Measurements from ENCODE around the gene MYB.

MYB gene

DNA sequence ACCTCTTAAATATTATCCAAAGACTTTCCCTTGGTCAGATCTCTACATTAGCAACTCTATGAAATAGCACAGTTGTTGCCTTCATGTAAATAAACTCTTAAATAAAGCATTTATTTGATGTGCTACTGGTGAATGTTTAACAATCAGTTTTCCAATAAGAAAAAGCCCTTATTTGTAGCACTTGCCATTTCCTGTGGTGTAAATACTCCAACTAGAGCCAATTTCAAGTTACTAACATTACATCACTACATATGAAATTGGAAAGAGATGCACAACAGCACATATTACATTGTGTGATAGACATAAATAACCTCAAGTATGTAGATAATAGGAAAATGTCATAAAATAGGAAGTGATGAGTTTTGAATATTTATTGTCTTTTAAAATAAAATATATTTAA lies 5.0 kb upstream of the MYB start:
- no peak for DNase-seq (ENCODE audit: low read depth)
- TF ChIP-seq, protein P1, sequence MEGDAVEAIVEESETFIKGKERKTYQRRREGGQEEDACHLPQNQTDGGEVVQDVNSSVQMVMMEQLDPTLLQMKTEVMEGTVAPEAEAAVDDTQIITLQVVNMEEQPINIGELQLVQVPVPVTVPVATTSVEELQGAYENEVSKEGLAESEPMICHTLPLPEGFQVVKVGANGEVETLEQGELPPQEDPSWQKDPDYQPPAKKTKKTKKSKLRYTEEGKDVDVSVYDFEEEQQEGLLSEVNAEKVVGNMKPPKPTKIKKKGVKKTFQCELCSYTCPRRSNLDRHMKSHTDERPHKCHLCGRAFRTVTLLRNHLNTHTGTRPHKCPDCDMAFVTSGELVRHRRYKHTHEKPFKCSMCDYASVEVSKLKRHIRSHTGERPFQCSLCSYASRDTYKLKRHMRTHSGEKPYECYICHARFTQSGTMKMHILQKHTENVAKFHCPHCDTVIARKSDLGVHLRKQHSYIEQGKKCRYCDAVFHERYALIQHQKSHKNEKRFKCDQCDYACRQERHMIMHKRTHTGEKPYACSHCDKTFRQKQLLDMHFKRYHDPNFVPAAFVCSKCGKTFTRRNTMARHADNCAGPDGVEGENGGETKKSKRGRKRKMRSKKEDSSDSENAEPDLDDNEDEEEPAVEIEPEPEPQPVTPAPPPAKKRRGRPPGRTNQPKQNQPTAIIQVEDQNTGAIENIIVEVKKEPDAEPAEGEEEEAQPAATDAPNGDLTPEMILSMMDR (IDR thresholded peaks at IDR 0.05; ENCODE audit: insufficient read depth, low read depth, low read length, missing control alignments): no peak
- H3K4me3 ChIP-seq (ENCODE audit: low read depth, low read length): no peak overlapping the region

DNA sequence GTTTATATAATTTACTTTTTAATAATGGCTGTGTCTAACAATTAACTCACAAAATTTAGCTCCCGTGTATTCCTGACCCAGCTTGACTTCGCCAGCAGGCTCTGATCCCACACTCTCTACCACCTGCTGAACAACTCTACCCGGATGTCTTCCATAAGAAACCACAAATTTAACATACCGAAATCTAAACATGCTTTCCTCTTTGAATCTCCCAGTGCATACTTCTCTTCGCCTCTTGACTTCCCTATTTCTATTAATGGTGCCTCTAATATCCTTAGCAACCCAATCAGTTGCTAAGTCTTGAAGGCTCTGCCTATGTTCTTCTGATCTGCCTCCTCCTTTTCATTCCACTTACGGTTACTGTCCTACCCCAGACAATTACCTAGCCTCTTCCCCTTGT lies 4.6 kb upstream of the MYB start:
- TF ChIP-seq, protein P1 (IDR thresholded peaks at IDR 0.05; ENCODE audit: insufficient read depth, low read depth, low read length, missing control alignments): no peak
- no peak for DNase-seq (ENCODE audit: low read depth)
- no peak overlapping the region for H3K4me3 ChIP-seq (ENCODE audit: low read depth, low read length)

GRCh38 chr6:135179372-135179771 lies 1.7 kb upstream of the MYB start:
- no peak for DNase-seq (ENCODE audit: low read depth)
- TF ChIP-seq, protein P1 (IDR thresholded peaks at IDR 0.05; ENCODE audit: insufficient read depth, low read depth, low read length, missing control alignments): no peak
- no peak overlapping the region for H3K4me3 ChIP-seq (ENCODE audit: low read depth, low read length)

- peak; percentile 63 for DNase-seq (ENCODE audit: low read depth)
- TF ChIP-seq, protein P1 (IDR thresholded peaks at IDR 0.05; ENCODE audit: insufficient read depth, low read depth, low read length, missing control alignments): no peak
- H3K4me3 ChIP-seq (ENCODE audit: low read depth, low read length): peak overlapping the region; percentile 79
Observed at GRCh38 chr6:135179920-135180541, 1.1 kb upstream of the MYB start.

GRCh38 chr6:135181333-135182070 lies 394 bp downstream of the MYB start:
- peak overlapping the region; percentile 93 for H3K4me3 ChIP-seq (ENCODE audit: low read depth, low read length)
- peak; percentile 29 for DNase-seq (ENCODE audit: low read depth)
- TF ChIP-seq, protein P1 (IDR thresholded peaks at IDR 0.05; ENCODE audit: insufficient read depth, low read depth, low read length, missing control alignments): no peak

DNA sequence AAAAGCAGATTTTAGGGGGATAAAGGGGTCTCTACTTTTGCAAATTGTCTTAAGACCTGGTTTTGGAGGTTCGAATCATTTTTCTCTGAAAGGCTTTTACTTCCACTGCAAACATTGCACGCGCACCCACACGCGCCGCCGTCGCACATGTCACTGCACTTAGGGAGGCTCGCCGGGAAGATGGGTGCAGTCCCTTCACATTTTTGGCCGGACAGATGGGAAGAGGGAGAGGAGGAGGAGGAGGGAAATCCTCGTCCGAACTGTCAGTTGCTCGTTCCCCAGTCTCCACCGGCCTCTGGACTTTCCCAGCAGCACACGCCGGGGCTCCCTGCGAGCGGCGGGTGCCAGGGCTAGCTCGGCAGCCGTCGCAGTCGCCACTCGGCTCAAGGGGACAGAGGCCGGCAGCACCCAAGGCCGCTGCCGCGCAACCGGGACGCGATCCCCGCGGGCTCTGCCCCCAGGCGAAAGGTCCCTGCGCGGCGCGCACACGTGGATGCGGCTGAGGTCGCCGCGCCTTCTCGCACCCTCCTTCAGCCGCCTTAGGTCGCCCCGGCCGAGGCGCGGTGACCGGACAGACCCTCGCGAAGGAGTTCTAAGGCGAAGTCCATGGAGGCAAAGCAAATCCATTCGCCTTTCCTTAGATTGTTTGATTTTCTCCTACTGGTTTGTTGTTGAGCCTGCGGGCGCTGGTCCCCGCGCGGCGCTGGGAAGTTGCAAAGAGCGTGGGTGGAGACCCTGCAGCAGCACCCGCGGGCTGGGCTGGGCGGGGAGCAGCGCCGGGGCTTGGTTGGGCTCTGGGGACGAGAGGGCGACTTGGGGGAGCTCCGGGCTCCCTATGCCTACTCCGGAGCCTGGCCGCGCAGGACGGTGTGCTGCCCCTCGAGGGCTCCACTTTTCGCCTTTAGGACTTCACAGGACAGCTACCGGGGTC lies 1.2 kb downstream of the MYB start:
- H3K4me3 ChIP-seq (ENCODE audit: low read depth, low read length): peak overlapping the region; percentile 93
- peak; percentile 61 for DNase-seq (ENCODE audit: low read depth)

More for the DNA sequence above, 1.2 kb downstream of the MYB start:
- TF ChIP-seq, protein P1 (IDR thresholded peaks at IDR 0.05; ENCODE audit: insufficient read depth, low read depth, low read length, missing control alignments): no peak
